GM23248 (cell line): ENCODE results near the gene AFG3L2.

Experiments
- EZH2 ChIP-seq: fragments of 200-600 bp; sonication (generic); IDR thresholded peaks from 2 replicates; pipeline ENCODE4 v1.6.1; 2018; ENCODE audit warnings: antibody characterized with exemption, mild to moderate bottlenecking; ENCODE audit not compliant: insufficient read depth, poor library complexity, severe bottlenecking
- EZH2phosphoT487 ChIP-seq: fragments of 200-600 bp; sonication (generic); IDR thresholded peaks from 2 replicates; pipeline ENCODE4 v1.6.1; 2018; ENCODE audit warnings: antibody characterized with exemption, moderate library complexity, mild to moderate bottlenecking, low read depth; ENCODE audit not compliant: insufficient read depth

DNA sequence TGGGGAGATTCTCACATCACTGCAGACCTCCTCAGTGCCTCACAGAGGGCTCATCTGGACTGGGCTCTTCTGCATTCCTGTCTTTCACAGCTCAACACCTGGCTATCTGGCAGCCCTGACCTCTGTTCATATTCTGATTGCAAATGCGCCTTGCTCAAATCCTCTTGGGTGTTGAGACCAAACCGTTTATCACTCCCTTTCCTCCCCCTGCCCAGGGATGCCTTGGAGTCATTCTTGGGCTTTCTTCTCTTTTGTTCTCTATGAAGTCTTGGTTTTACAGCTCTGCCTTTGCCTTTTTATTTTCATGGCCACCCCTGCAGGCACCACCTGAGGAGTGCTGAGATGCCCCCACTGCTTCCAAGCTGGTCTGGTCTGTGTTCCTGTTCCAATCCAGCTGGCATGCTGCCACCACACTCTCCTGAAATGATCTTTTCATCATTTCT, 42.6 kb downstream of the AFG3L2 start:
- TF ChIP-seq EZH2 (no peak), EZH2phosphoT487 (no peak)
